Suprapubic skin (tissue), 4 donors: Measurements from ENCODE around the gene ME3.

Experiments
- CTCF ChIP-seq, 2 donors: fragments of 200-600 bp in 1 of 2; fragments of 450-650 bp in 1 of 2; sonication (generic) in 1 of 2; IDR thresholded peaks; one replicate each; pipeline ENCODE4 v1.5.1; 2016 to 2019; ENCODE audit warnings: antibody characterized with exemption in 2 of 2, mild to moderate bottlenecking in 1 of 2, moderate library complexity in 1 of 2
- EP300 ChIP-seq: sonication (generic); formaldehyde crosslinking; IDR thresholded peaks from one replicate; pipeline ENCODE4 v1.6.1; 2017; ENCODE audit warnings: antibody characterized with exemption
- POLR2AphosphoS5 ChIP-seq, 3 donors: sonication (generic); formaldehyde crosslinking; IDR thresholded peaks; one replicate each; pipeline ENCODE4 v1.6.1; 2017; ENCODE audit warnings: antibody characterized with exemption in 3 of 3

DNA sequence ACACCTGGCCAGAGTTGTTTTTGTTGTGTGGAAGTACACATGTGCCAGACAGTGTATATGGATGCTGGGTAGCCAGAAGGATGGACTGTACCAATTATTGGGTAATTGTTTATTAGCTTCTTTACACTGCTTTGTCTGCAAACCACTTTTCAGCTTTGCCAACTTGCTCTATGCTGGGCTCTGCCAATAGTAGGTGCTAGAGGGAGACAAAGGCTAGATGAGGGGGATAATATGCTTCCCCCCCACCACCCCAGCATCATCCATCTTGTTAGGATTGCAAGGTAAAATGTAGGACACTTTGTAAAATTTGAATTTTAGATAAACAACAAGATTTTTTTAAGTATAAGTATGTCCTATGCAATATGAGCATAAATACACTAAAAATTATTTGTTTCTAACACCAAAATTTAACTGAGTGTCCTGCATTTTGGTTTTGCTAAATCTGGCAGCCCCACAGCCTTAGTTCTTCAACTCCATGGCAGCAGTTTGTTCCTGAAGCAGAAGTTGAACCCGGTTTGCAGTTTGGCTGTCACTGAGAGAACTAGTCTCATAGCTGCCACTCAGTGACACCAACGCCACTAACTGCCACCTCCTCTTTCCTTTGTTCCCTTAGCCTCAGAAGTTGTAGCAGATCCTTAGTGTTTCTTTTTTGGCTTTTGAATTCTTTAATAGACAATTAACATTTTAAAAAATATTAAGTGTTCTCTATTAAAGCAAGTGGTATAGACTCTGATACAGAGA is 219.0 kb downstream of the ME3 start:
- TF ChIP-seq CTCF (IDR thresholded peaks at IDR 0.05) (no peak), POLR2AphosphoS5 (IDR thresholded peaks at IDR 0.05) (no peak), EP300 (no peak)
